ENCODE data around the gene TRIM63. TPM values are rescaled to one million over a fixed set of nuclear protein-coding genes. Genes with fewer than 3 reads are reported as not detected.

Gene TRIM63
- polyA plus RNA-seq, 3 donors: 0.09 TPM; not detected in 2

DNA sequence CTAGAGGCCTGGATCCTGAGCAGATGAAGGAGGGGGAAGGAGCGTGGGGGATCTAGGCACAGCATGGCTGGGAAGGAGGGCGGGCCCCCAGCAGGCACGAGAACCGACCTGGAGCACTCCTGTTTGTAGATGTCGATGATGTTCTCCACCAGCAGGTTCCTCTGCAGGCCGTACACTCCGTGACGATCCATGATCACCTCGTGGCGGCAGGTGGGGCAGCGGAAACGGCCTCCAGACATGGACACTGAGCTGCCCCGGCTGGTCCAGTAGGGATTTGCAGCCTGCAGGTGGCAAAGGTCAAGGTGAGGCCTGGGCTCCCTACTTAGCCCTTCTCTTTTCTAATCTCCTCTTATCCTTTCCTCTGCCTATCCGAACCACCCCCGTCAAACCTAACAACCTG is 1.3 kb downstream of the TRIM63 start:
- Histone ChIP-seq H3K9ac (ENCODE audit: insufficient read depth, low read length, poor library complexity, severe bottlenecking) (no peak overlapping the region), H3K4me3 (replicated peaks in 1 of 3; ENCODE audit: low read depth in 2 of 3, low read length in 3 of 3) (no peak overlapping the region), H3K4me1 (ENCODE audit: control insufficient read depth in 1 of 2, insufficient read depth in 2 of 2, low read length in 2 of 2) (no peaks in the 10 kb centered on the region), H4K20me1 (ENCODE audit: insufficient read depth, low read length) (no peaks in the 10 kb centered on the region), H3K79me2 (ENCODE audit: insufficient read depth, low read length) (no peaks in the 10 kb centered on the region), H3K27me3 (ENCODE audit: control insufficient read depth in 2 of 2, insufficient read depth in 2 of 2, low read length in 2 of 2) (no peaks in the 10 kb centered on the region), H2AFZ (ENCODE audit: insufficient read depth, low read depth, low read length, poor library complexity, severe bottlenecking) (no peak overlapping the region), H3K9me3 (replicated peaks in 1 of 2; ENCODE audit: control insufficient read depth in 1 of 2, insufficient read depth in 1 of 2, low read length in 2 of 2) (no peaks in the 10 kb centered on the region), H3K27ac (ENCODE audit: low read depth in 1 of 2, low read length in 2 of 2) (no peak overlapping the region), H3K36me3 (replicated peaks in 1 of 2; ENCODE audit: control insufficient read depth in 1 of 2, insufficient read depth in 2 of 2, low read length in 2 of 2) (no peaks in the 10 kb centered on the region), H3K4me2 (replicated peaks; ENCODE audit: extremely low read depth, low read length, poor library complexity, severe bottlenecking) (no peak overlapping the region)
- DNase-seq: no peak
- intact Hi-C loops (cut with micrococcal nuclease): no loop called here
- 91% methylated on average over 13 of the region's 15 CpGs for WGBS (ENCODE audit: insufficient coverage)
- H3K27me3 Mint-ChIP-seq (ENCODE audit: low read depth in 3 of 3): peaks cover 7 to 15% (median 14%) of the 10 kb centered on the region in 3 donors
- H3K4me3 Mint-ChIP-seq: no peak overlapping the region
- H3K27ac Mint-ChIP-seq: no peak overlapping the region
- H3K9me3 Mint-ChIP-seq: no peaks in the 10 kb centered on the region
- no peaks in the 10 kb centered on the region for H3K36me3 Mint-ChIP-seq
- TF ChIP-seq, protein P1, sequence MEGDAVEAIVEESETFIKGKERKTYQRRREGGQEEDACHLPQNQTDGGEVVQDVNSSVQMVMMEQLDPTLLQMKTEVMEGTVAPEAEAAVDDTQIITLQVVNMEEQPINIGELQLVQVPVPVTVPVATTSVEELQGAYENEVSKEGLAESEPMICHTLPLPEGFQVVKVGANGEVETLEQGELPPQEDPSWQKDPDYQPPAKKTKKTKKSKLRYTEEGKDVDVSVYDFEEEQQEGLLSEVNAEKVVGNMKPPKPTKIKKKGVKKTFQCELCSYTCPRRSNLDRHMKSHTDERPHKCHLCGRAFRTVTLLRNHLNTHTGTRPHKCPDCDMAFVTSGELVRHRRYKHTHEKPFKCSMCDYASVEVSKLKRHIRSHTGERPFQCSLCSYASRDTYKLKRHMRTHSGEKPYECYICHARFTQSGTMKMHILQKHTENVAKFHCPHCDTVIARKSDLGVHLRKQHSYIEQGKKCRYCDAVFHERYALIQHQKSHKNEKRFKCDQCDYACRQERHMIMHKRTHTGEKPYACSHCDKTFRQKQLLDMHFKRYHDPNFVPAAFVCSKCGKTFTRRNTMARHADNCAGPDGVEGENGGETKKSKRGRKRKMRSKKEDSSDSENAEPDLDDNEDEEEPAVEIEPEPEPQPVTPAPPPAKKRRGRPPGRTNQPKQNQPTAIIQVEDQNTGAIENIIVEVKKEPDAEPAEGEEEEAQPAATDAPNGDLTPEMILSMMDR (IDR thresholded peaks at IDR 0.05): no peak
- H3K4me1 Mint-ChIP-seq: no peaks in the 10 kb centered on the region

DNA sequence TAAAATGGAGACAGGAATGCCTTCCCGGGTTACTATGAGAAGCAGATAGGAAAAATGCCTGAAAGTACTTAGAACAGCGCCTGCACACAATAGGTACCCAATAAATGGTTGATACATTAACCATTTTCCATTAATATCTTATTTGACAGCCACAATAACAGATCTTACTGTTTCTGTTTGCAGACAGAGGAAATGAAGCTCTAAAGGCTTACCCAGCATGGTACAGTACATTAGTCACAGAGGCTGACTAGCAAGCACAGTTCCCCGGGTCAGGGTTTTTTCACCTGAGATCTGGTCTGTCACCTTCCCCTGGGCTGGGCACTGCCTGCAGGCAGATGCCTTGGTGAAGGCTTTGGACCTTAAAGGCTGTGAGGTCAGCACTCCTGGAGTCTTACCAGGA is 2.9 kb downstream of the TRIM63 start:
- peaks cover 4 to 21% (median 14%) of the 10 kb centered on the region in 3 donors for H3K27me3 Mint-ChIP-seq (ENCODE audit: low read depth in 3 of 3)
- no peak overlapping the region for H3K4me3 ChIP-seq (replicated peaks in 1 of 3; ENCODE audit: low read depth in 2 of 3, low read length in 3 of 3)
- H3K79me2 ChIP-seq (ENCODE audit: insufficient read depth, low read length): no peaks in the 10 kb centered on the region
- H3K9me3 ChIP-seq (replicated peaks in 1 of 2; ENCODE audit: control insufficient read depth in 1 of 2, insufficient read depth in 1 of 2, low read length in 2 of 2): no peaks in the 10 kb centered on the region
- H3K4me1 Mint-ChIP-seq: no peaks in the 10 kb centered on the region
- no peak overlapping the region for H3K27ac ChIP-seq (ENCODE audit: low read depth in 1 of 2, low read length in 2 of 2)
- H3K9ac ChIP-seq (ENCODE audit: insufficient read depth, low read length, poor library complexity, severe bottlenecking): no peak overlapping the region
- no peaks in the 10 kb centered on the region for H3K4me1 ChIP-seq (ENCODE audit: control insufficient read depth in 1 of 2, insufficient read depth in 2 of 2, low read length in 2 of 2)
- intact Hi-C loops (cut with micrococcal nuclease): no loop called here
- H4K20me1 ChIP-seq (ENCODE audit: insufficient read depth, low read length): no peaks in the 10 kb centered on the region
- no peak overlapping the region for H3K27ac Mint-ChIP-seq
- 85% methylated on average over 1 of the region's 3 CpGs for WGBS (ENCODE audit: insufficient coverage)
- DNase-seq: no peak
- no peak overlapping the region for H3K4me3 Mint-ChIP-seq
- no peaks in the 10 kb centered on the region for H3K36me3 Mint-ChIP-seq
- no peaks in the 10 kb centered on the region for H3K27me3 ChIP-seq (ENCODE audit: control insufficient read depth in 2 of 2, insufficient read depth in 2 of 2, low read length in 2 of 2)
- no peak overlapping the region for H3K4me2 ChIP-seq (replicated peaks; ENCODE audit: extremely low read depth, low read length, poor library complexity, severe bottlenecking)
- H3K36me3 ChIP-seq (replicated peaks in 1 of 2; ENCODE audit: control insufficient read depth in 1 of 2, insufficient read depth in 2 of 2, low read length in 2 of 2): no peaks in the 10 kb centered on the region
- no peak overlapping the region for H2AFZ ChIP-seq (ENCODE audit: insufficient read depth, low read depth, low read length, poor library complexity, severe bottlenecking)
- no peaks in the 10 kb centered on the region for H3K9me3 Mint-ChIP-seq
- TF ChIP-seq, protein P1 (IDR thresholded peaks at IDR 0.05): no peak
